NT2/D1 (cell line): Measurements from ENCODE around the gene RAC2.

Experiments
- DNase-seq: peaks from one replicate; pipeline ENCODE4 v3.0.0-alpha.2; 2011; ENCODE audit warnings: low read depth, low spot score
- H3K27me3 ChIP-seq: 2 replicates; pipeline ENCODE4 v1.6.0; 2011; ENCODE audit warnings: mild to moderate bottlenecking; ENCODE audit not compliant: insufficient read length, insufficient read depth
- H3K36me3 ChIP-seq: 2 replicates; pipeline ENCODE4 v1.6.1; 2011; ENCODE audit warnings: mild to moderate bottlenecking, low read length, mixed read lengths; ENCODE audit not compliant: insufficient read depth, insufficient read length
- H3K4me1 ChIP-seq: 2 replicates; pipeline ENCODE4 v1.5.1; 2011; ENCODE audit not compliant: insufficient read depth, insufficient read length
- H3K4me3 ChIP-seq: 2 replicates; pipeline ENCODE4 v1.5.1; 2011; ENCODE audit warnings: low read depth; ENCODE audit not compliant: insufficient read length
- H3K9ac ChIP-seq: 2 replicates; pipeline ENCODE4 v1.6.0; 2011; ENCODE audit warnings: low read depth; ENCODE audit not compliant: insufficient read length
- H3K9me3 ChIP-seq: 2 replicates; pipeline ENCODE4 v1.5.1; 2011; ENCODE audit warnings: mild to moderate bottlenecking, low read length; ENCODE audit not compliant: insufficient read depth
- SUZ12 ChIP-seq: IDR thresholded peaks from 2 replicates; pipeline ENCODE4 v1.6.1; 2011; ENCODE audit not compliant: insufficient read length, insufficient read depth; ENCODE audit errors: extremely low read depth
- YY1 ChIP-seq: IDR thresholded peaks from 2 replicates; pipeline ENCODE4 v1.6.1; 2011; ENCODE audit not compliant: insufficient read length, insufficient read depth
- ZNF274 ChIP-seq: IDR thresholded peaks from 2 replicates; pipeline ENCODE4 v1.6.1; 2011; ENCODE audit warnings: mild to moderate bottlenecking, low read depth, low read length

RAC2 gene

DNA sequence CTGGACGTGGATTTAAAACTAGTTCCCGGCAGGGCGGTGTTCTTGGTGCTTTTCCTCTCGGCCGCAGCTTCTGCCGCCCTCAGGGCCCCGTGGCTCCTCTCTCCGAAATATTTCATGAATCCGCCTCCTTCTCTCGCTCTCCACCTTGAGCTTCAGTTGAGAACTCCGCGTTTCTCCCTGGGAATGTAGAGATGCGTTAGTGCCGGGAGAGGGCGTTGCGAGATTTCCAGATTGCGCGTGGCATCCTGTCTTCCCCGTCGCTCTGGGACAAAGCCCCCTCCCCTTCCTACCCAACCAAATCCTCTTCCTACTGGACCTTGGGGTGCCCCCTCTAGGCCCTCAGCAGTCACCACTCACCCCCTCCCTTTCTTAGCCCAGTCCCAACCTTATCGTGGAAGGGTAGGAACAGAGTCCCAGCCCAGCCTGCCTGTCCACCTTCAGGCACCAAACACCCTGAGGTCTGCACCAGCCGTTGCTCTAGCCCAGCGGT, 15.5 kb upstream of the RAC2 start:
- no peak overlapping the region for H3K4me3 ChIP-seq
- peaks cover 13% of the 10 kb centered on the region; the same call in 1 of the 2 replicates for H3K9me3 ChIP-seq
- no peak overlapping the region for H3K9ac ChIP-seq
- H3K36me3 ChIP-seq: no peaks in the 10 kb centered on the region
- peaks cover 18% of the 10 kb centered on the region for H3K27me3 ChIP-seq
- DNase-seq: no peak
- TF ChIP-seq SUZ12 (no peak), YY1 (no peak), ZNF274 (no peak)
- no peaks in the 10 kb centered on the region for H3K4me1 ChIP-seq

DNA sequence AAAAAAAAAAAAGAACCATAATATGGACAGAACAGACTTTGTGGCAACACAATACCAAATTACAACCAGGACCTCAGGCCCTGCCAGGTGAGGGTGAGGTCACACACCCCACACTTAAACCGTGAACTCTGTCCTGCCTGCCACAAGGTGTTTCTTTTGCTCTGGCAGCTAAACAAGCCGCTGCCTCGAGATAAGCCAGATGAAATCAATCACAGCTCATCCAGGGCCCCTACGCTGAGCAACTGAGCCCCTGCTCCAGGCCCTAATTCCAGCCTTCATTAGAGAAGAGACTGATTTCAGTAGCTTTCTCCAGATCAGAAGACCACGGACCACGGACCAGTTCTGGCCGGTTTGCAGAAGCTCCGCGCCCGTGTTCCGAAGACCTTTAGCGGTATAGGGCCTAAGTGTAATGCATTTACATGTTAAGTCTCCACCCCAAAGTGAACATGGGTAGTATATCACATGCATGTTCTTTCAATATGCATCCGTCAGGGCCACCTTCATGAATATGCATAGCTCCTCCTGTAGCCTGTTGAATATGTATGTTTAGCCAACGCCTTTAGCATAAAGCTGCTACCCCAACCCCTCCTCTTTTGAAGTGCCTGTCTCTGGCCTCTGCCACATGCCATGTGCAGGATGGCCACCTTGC, 14.8 kb upstream of the RAC2 start:
- Histone ChIP-seq H3K9ac (no peak overlapping the region), H3K4me1 (no peaks in the 10 kb centered on the region), H3K36me3 (no peaks in the 10 kb centered on the region), H3K9me3 (peaks cover 6% of the 10 kb centered on the region; the same call in 1 of the 2 replicates), H3K27me3 (peaks cover 18% of the 10 kb centered on the region), H3K4me3 (no peak overlapping the region)
- DNase-seq: no peak
- TF ChIP-seq SUZ12 (no peak), ZNF274 (no peak), YY1 (no peak)

- H3K9me3 ChIP-seq: no peaks in the 10 kb centered on the region
- H3K36me3 ChIP-seq: no peaks in the 10 kb centered on the region
- no peak for DNase-seq
- no peak overlapping the region for H3K4me3 ChIP-seq
- TF ChIP-seq ZNF274 (no peak), YY1 (no peak), SUZ12 (no peak)
- no peak overlapping the region for H3K9ac ChIP-seq
- no peaks in the 10 kb centered on the region for H3K4me1 ChIP-seq
- peaks cover 18% of the 10 kb centered on the region for H3K27me3 ChIP-seq
Measured at GRCh38 chr22:37258005-37258752, 14.1 kb upstream of the RAC2 start.

DNA sequence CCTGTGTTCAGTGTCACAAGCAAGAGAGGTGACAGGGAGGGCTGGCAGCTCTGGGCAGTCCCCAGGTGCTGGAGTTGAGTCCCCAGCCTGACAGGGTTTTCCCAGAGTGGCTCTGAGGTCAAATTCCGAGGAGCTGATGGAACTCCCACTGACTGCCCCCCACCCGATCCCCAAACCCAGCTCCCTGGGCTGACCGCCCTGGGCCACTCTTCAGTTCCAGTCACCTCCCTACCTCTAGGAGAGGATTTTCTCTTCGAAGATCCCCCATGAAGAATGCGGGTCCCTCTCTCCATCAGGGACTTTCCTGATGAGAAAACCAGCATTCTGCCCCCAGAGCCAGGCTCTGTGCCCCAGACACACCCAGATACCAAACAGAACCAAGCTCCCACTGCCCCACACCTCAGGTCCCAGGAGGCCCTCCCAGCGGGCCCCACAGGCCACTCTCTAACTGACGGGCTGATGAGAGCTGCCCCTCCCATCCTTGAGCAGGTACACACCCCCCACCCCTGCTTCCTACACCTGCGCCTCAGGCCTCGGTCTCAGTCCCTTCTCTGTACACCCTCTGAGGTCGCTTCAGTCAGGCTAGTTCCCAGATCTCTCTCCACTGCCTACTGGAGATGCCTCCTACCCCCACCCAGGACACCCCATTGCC, 12.1 kb upstream of the RAC2 start:
- H3K4me1 ChIP-seq: no peaks in the 10 kb centered on the region
- H3K9ac ChIP-seq: no peak overlapping the region
- H3K4me3 ChIP-seq: no peak overlapping the region
- no peak for DNase-seq
- H3K9me3 ChIP-seq: no peaks in the 10 kb centered on the region
- TF ChIP-seq YY1 (no peak), SUZ12 (no peak), ZNF274 (no peak)
- H3K36me3 ChIP-seq: no peaks in the 10 kb centered on the region
- peaks cover 18% of the 10 kb centered on the region for H3K27me3 ChIP-seq

DNA sequence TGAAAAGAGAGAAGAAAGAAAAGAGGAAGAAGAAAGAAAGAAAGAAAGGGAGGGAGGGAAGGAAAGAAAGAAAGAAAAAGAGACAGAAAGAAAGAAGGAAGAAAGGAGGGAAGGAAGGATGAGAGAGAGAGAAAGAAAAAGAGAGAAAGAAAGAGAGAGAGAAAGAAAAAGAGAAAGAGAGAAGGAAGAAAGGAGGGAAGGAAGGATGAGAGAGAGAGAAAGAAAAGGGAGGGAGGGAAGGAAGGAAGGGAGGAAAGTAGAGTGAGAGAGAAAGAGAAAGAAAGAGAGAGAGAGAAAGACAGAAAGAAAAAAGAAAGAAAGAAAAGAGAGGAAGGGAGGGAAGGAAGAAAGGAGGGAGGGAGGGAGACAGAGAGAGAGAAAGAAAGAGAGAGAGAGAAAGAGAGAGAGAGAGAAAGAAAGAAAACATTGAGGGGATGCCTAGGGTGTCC, 11.5 kb upstream of the RAC2 start:
- H3K9ac ChIP-seq: no peak overlapping the region
- no peaks in the 10 kb centered on the region for H3K9me3 ChIP-seq
- no peaks in the 10 kb centered on the region for H3K36me3 ChIP-seq
- peaks cover 16% of the 10 kb centered on the region for H3K27me3 ChIP-seq
- H3K4me3 ChIP-seq: no peak overlapping the region
- no peak for DNase-seq
- TF ChIP-seq SUZ12: no peak
- no peak for TF ChIP-seq ZNF274
- no peak for TF ChIP-seq YY1
- H3K4me1 ChIP-seq: no peaks in the 10 kb centered on the region

DNA sequence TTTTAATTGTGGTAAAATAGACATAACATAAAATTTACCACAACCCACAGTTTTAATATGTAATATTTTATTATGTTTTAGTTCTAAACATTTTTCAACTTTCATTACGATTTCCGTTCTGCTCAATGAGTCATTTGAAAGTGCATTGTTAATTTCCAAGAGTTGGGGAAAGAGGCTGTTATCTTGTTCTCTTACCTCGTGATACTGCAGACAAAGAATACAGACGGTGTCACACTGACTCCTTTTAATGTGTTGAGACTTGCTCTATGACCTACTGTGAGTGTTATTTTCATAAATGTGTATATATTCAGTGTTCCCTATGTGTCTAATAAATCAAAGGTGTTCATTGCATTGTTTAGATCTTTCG, 10.8 kb upstream of the RAC2 start:
- Histone ChIP-seq H3K4me1 (no peaks in the 10 kb centered on the region), H3K36me3 (no peaks in the 10 kb centered on the region), H3K27me3 (peaks cover 9% of the 10 kb centered on the region), H3K9me3 (no peaks in the 10 kb centered on the region), H3K9ac (no peak overlapping the region), H3K4me3 (no peak overlapping the region)
- DNase-seq: no peak
- TF ChIP-seq SUZ12 (no peak), YY1 (no peak), ZNF274 (no peak)
